ENCODE measurements around the gene SPINK8.
"Not testable (repeated sequence)": the region's sequence is repeated elsewhere in the genome, so short reads cannot be mapped to it uniquely, and the experiment has no call there.

- not testable (repeated sequence) for TF ChIP-seq CTCF, POLR2A (IDR thresholded peaks at IDR 0.05)
Measured at GRCh38 chr3:48333346-48334245, at the start of gene SPINK8.
